Measurements from ENCODE around the gene PARP14. TPM values are rescaled to one million over a fixed set of nuclear protein-coding genes. Genes with fewer than 3 reads are reported as not detected.

PARP14 gene
- total RNA-seq, 1 donor from 2014 or later, result 131 TPM

GRCh38 chr3:122758877-122759560, 78.4 kb downstream of the PARP14 start:
- peak; percentile 70 for ATAC-seq
- no peaks in the 10 kb centered on the region for H3K27me3 ChIP-seq
- TF ChIP-seq, protein P1, sequence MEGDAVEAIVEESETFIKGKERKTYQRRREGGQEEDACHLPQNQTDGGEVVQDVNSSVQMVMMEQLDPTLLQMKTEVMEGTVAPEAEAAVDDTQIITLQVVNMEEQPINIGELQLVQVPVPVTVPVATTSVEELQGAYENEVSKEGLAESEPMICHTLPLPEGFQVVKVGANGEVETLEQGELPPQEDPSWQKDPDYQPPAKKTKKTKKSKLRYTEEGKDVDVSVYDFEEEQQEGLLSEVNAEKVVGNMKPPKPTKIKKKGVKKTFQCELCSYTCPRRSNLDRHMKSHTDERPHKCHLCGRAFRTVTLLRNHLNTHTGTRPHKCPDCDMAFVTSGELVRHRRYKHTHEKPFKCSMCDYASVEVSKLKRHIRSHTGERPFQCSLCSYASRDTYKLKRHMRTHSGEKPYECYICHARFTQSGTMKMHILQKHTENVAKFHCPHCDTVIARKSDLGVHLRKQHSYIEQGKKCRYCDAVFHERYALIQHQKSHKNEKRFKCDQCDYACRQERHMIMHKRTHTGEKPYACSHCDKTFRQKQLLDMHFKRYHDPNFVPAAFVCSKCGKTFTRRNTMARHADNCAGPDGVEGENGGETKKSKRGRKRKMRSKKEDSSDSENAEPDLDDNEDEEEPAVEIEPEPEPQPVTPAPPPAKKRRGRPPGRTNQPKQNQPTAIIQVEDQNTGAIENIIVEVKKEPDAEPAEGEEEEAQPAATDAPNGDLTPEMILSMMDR (IDR thresholded peaks at IDR 0.05), result no peak
- no peak overlapping the region for H3K4me3 ChIP-seq
- H3K9me3 ChIP-seq, result no peaks in the 10 kb centered on the region
- no peak for DNase-seq
- no peak overlapping the region for H3K27ac ChIP-seq
- peaks cover 24% of the 10 kb centered on the region for H3K4me1 ChIP-seq
- H3K36me3 ChIP-seq, result peaks cover 26% of the 10 kb centered on the region
- intact Hi-C loops (cut with DNase I), result no loop called here

GRCh38 chr3:122760453-122761271, 80.0 kb downstream of the PARP14 start:
- Histone ChIP-seq H3K4me3 (no peak overlapping the region), H3K4me1 (peaks cover 24% of the 10 kb centered on the region), H3K36me3 (peaks cover 16% of the 10 kb centered on the region), H3K9me3 (no peaks in the 10 kb centered on the region), H3K27ac (no peak overlapping the region), H3K27me3 (no peaks in the 10 kb centered on the region)
- intact Hi-C loops (cut with DNase I), result no loop called here
- TF ChIP-seq, protein P1 (IDR thresholded peaks at IDR 0.05), result no peak
- ATAC-seq (peak; percentile 75), DNase-seq (no peak)

DNA sequence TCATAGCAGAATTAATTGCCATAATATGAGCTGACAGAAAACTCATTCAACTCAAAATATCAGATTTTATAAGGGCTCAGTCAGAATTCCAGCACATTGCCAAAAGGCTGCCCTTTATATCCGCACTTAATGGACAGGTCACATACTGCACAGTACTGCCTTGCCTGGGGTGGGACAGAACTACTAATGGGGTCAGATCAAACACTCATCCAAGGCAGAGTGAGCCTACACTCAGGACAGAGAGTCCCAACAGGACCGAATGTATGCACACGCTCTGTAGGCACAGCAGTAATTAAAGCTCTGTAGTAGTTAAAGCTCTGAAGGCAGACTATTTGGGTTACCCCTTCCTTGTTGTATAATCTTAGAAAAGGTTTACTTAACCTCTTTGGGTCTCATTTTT, 85.8 kb downstream of the PARP14 start:
- ATAC-seq (no peak), DNase-seq (no peak)
- TF ChIP-seq, protein P1 (IDR thresholded peaks at IDR 0.05), result no peak
- H3K36me3 ChIP-seq, result peaks cover 5% of the 10 kb centered on the region
- intact Hi-C loops (cut with DNase I), result no loop called here
- no peak overlapping the region for H3K27ac ChIP-seq
- H3K4me1 ChIP-seq, result peaks cover 5% of the 10 kb centered on the region
- no peaks in the 10 kb centered on the region for H3K9me3 ChIP-seq
- no peaks in the 10 kb centered on the region for H3K27me3 ChIP-seq
- no peak overlapping the region for H3K4me3 ChIP-seq

DNA sequence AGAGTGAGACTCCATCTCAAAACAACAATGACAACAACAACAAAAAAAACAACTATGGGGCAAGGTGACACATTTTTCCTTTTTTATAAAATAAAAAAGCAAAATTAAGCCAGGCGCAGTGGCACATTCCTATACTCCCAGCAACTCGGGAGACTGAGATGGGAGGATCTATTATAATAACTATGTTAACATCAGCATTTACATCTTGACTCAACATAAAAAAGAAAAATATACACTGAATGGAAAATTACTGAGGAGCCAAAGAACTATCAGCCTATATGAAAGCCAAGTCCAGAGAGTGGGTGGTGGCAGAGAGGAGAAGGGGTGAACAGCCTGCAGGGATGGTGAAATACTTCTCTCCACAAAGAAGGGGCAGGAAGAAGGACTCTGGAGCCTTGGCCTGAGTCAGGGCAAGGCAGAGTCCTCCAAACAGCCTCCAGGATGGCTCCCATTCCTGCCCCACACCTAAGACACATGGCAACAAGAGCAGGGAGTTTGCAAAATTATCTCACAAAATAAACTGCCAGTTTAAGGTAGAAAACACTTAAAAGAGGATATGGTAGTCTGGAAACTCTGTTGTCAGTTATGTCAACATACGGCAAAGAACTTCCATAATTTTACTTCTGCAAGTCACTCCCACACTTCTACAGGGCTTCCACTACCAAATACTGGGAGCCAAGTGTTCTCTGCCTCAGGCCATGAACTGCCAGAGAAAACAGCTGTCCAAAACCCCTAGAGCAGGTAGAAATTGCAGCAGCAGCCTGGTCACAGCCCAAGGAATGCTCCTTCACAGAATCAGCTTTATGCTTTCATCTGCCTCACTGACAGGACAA, 87.1 kb downstream of the PARP14 start:
- H3K27ac ChIP-seq, result peak overlapping the region; percentile 65
- TF ChIP-seq, protein P1 (IDR thresholded peaks at IDR 0.05), result no peak
- DNase-seq (no peak), ATAC-seq (peak; percentile 83)
- H3K4me1 ChIP-seq, result peaks cover 4% of the 10 kb centered on the region
- intact Hi-C loops (cut with DNase I), result no loop called here
- H3K27me3 ChIP-seq, result no peaks in the 10 kb centered on the region
- H3K9me3 ChIP-seq, result no peaks in the 10 kb centered on the region
- peaks cover 5% of the 10 kb centered on the region for H3K36me3 ChIP-seq
- H3K4me3 ChIP-seq, result no peak overlapping the region

DNA sequence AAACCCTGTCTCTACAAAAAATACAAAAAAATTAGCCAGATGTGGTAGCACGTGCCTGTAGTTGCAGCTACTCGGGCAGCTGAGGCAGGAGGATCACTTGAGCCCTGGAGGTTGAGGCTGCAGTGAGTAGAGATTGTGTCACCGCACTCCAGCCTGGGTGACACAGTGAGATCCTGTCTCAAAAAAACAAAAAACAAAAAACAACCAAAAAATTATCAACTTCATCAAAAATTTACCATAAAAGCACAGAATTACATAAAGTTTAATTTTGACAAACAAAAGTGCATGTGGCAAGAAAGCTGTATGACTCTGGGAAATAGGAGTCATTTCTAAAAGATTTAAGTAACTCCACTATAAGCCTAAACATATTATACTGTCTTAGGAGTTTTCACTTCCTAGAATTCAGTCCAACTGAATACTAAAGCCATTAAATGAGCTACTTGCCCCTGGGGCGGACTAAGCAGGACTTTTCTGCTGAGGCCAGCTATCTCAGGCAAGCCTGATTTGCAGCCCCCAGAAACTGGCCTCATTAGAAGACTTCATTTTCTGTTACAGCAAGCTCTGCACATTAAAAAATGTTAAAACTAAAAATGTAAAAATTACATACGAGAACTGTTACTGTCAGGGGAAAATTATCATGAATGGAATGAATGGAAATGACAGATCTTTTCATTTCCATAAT, 90.0 kb downstream of the PARP14 start:
- intact Hi-C loops (cut with DNase I), result no loop called here

More for the DNA sequence above, 90.0 kb downstream of the PARP14 start:
- no peak overlapping the region for H3K4me3 ChIP-seq
- H3K4me1 ChIP-seq, result peaks cover 4% of the 10 kb centered on the region
- H3K27ac ChIP-seq, result peak overlapping the region; percentile 62
- H3K36me3 ChIP-seq, result no peaks in the 10 kb centered on the region
- ATAC-seq (no peak), DNase-seq (no peak)
- H3K9me3 ChIP-seq, result no peaks in the 10 kb centered on the region
- TF ChIP-seq, protein P1 (IDR thresholded peaks at IDR 0.05), result no peak
- no peaks in the 10 kb centered on the region for H3K27me3 ChIP-seq

All from upper lobe of right lung (tissue), 1 donor.